ENCODE data around the gene NPEPPS.

Gene NPEPPS

DNA sequence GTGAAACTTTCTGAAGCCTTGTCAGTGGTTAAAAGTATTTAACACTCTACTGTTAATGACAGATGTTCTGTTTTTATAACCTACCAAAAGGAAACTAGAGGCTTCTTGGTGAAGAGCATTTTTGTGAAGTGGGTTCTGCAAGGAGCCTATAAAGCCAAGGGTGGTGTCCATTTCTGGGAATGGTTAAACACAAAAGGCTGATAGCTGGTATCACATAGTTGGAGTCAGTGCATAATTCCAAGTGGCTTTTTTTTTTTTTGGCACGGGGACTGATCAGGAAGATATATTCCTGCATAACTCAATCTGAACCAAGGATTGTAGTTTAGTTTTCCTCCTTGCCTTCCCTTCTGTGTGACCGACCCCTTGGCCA is 91.3 kb downstream of the NPEPPS start:
- in situ Hi-C loops (cut with MboI; ENCODE audit: low sequenced_read_pairs): no loop called here

DNA sequence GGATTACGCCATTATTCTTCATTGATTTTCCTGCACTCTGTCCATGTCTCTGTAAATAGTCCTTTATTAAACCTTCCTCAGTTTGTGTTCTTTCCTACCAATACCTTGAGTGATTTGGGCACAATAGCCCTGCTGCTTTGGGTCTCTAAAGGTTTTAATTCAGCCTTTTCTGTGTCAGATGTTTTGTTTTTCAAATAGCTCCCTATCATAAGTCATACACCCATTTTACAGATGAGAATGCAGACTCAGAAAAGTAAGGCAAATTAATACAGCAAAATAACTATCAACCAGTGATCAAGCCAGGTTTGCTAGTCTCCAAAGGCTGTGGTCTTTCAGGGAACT is 93.8 kb downstream of the NPEPPS start:
- in situ Hi-C loops (cut with MboI; ENCODE audit: low sequenced_read_pairs): no loop called here

- in situ Hi-C loops (cut with MboI; ENCODE audit: low sequenced_read_pairs): no loop called here
These were observed 97.2 kb downstream of the NPEPPS start for GRCh38 chr17:47628014-47628566.

- in situ Hi-C loops (cut with MboI; ENCODE audit: low sequenced_read_pairs): no loop called here
These were observed 98.9 kb downstream of the NPEPPS start for GRCh38 chr17:47629826-47630225.

DNA sequence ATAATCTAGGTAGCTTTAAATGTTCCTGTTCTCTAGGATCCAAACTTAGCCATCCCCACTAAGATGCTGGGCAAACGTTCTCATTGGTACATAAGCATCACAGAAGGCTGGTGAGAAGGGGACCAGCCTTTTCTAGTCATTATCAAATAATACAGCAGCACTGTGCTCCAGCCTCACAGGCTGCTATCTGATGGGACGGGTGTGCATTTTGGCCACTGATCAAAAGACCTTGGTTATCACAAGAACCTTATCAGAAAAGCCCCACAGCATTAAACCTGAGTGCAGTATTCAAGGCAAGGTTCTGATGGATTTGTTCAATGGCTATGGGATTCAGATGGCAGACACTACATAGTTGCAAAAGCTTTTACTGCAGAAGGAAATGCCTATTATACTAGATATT is 99.7 kb downstream of the NPEPPS start:
- in situ Hi-C loops (cut with MboI; ENCODE audit: low sequenced_read_pairs): no loop called here

- in situ Hi-C loops (cut with MboI; ENCODE audit: low sequenced_read_pairs): no loop called here
These were observed 102.1 kb downstream of the NPEPPS start for GRCh38 chr17:47632991-47633390.

- in situ Hi-C loops (cut with MboI; ENCODE audit: low sequenced_read_pairs): no loop called here
These were observed 103.1 kb downstream of the NPEPPS start for GRCh38 chr17:47633996-47634395.

- in situ Hi-C loops (cut with MboI; ENCODE audit: low sequenced_read_pairs): no loop called here
These were observed 104.0 kb downstream of the NPEPPS start for GRCh38 chr17:47634870-47635269.

DNA sequence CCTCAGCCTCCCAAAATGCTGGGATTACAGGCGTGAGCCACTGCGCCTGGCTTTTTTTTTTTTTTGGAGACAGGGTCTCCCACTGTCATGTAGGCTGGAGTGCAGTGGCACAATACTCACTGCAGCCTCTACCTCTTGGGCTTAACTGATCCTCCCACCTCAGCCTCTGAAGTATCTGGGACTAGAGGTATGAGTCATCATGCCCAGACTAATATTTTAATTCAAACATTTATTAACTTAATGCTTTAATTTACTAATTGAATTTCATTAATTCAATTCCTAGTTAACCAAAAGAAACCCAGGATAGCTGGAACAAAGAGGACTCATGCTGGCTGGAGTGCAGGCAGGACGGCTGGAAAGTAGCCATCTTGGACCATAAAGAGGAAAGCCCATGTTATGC is 104.8 kb downstream of the NPEPPS start:
- in situ Hi-C loops (cut with MboI; ENCODE audit: low sequenced_read_pairs): no loop called here

- in situ Hi-C loops (cut with MboI; ENCODE audit: low sequenced_read_pairs): no loop called here
These were observed 105.5 kb downstream of the NPEPPS start for GRCh38 chr17:47636273-47637030.

GRCh38 chr17:47638903-47639302 is 108.0 kb downstream of the NPEPPS start:
- in situ Hi-C loops (cut with MboI; ENCODE audit: low sequenced_read_pairs): no loop called here

DNA sequence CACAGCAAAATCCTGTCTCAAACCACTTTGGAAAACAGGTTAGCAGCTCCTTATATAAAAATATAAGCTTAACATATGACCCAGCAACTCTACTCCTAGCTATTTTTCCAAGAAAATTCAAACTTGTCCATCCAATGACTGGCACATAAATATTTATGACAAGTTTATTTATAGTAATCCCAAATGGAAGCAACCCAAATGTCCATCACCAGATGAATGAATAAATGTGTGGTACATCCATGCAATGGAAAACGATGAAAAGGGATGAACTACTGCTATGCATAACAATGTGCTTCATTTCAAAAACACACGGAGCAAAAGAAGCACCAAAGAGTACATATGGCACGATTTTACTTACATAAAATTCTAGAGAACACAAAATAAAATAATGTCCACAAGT is 109.2 kb downstream of the NPEPPS start:
- in situ Hi-C loops (cut with MboI; ENCODE audit: low sequenced_read_pairs): no loop called here

- in situ Hi-C loops (cut with MboI; ENCODE audit: low sequenced_read_pairs): no loop called here
These were observed 110.3 kb downstream of the NPEPPS start for GRCh38 chr17:47641202-47641601.

DNA sequence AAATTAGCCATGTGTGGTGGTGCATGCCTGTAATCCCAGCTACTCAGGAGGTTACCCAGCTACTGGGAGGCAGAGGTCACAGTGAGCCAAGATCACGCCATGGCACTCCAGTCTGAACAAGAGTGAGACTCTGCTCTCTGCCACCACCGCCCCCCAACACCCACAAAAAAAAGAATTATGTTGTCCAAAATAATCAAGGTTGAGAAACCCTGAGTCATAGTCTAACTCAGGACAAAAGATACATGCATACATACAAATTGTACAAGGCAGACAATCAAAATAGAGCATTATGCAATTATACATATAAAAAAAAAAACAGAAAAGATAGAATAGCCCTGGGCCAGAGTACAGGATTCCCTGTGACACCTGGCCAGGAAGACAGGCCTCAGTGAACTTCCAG is 112.2 kb downstream of the NPEPPS start:
- in situ Hi-C loops (cut with MboI; ENCODE audit: low sequenced_read_pairs): no loop called here

DNA sequence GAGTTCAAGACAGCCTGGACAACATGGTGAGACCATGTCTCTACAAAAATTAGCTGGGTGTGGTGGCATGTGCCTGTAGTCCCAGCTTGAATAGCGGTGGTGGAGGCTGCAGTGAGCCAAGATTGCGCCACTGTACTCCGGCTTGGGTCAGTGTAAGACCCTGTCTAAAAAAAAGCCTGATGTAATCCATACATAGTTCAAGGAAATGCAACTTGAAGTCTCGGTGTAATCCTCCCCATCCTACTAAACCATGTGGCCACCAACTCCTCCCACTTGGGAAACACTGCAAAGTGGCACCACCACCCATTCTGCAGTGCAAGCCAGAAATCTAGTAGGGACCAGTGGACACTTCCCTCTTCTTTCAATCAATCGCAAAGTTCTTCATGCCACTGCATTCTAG is 113.4 kb downstream of the NPEPPS start:
- in situ Hi-C loops (cut with MboI; ENCODE audit: low sequenced_read_pairs): no loop called here

DNA sequence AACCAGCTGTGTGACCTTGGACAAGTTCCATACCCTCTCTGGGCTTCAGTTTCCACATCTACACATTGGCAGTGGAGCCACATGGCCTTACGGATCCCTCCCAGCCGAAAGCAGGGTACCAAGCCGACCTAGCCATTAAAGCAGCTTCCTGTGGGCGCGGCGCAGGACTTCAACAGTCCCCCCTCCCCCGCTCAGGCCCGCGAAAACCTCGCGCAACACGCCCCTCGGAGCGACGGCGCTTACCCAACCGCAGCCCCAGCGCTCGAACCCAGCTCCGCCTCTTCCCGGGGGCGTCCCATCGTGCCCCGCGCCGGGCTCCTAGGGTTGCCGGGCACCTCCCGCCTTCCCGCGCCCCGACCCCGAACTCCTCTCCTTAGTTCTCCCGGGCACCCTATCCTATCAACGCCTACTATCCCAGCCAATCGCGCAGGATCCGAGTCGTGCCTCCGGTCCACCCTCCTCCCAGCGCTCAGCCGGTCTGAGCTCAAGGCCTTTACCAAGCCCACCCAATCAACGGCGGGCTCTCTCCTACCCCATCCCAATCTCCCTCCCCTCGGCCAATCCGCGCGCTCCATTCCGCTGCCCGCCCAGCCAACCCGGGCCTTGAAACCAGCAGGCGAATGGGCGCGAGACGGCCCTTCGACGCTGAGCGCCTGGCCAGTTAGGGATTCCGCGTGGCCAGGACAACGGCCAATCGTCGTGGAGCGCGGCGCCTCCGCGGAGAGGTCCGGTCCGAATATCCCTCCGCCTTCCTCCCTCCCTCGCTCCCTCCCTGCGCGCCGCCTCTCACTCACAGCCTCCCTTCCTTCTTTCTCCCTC is 118.5 kb downstream of the NPEPPS start, which contains the start of gene KPNB1:
KPNB1 (plus strand) TSS at position 767 of the 819 bp plus-strand sequence. CDS start 326 bp downstream, outside the sequence.
- in situ Hi-C loops (cut with MboI; ENCODE audit: low sequenced_read_pairs): no loop called here

DNA sequence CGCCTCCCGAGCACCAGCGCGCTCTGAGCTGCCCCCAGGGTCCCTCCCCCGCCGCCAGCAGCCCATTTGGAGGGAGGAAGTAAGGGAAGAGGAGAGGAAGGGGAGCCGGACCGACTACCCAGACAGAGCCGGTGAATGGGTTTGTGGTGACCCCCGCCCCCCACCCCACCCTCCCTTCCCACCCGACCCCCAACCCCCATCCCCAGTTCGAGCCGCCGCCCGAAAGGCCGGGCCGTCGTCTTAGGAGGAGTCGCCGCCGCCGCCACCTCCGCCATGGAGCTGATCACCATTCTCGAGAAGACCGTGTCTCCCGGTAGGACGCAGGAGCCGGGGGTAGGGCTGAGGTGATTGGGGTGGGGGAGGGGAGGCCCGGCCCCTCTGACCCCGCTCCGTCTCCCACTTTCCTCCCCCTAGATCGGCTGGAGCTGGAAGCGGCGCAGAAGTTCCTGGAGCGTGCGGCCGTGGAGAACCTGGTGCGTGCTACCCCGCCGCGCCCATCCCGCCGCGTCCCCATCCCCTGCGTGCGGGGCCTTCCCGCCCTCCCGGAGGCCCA is 119.1 kb downstream of the NPEPPS start:
- in situ Hi-C loops (cut with MboI; ENCODE audit: low sequenced_read_pairs): no loop called here

GRCh38 chr17:47650525-47651522 is 119.9 kb downstream of the NPEPPS start:
- in situ Hi-C loops (cut with MboI; ENCODE audit: low sequenced_read_pairs): no loop called here

- in situ Hi-C loops (cut with MboI; ENCODE audit: low sequenced_read_pairs): no loop called here
These were observed 120.8 kb downstream of the NPEPPS start for GRCh38 chr17:47651704-47652103.

- in situ Hi-C loops (cut with MboI; ENCODE audit: low sequenced_read_pairs): no loop called here
These were observed 121.7 kb downstream of the NPEPPS start for GRCh38 chr17:47652570-47652969.

Measured in HL-60/S4 treated with retinoic acid at 250 ng/mL for 4 days and 3 days (cell line).